GM12801 (cell line): ENCODE data around the gene CWC27.

Source experiments
- TF ChIP-seq, protein P1 (sequence below): IDR thresholded peaks from one replicate; pipeline ENCODE4 v1.5.1; 2011; ENCODE audit warnings: control low read depth; ENCODE audit not compliant: insufficient read length; ENCODE audit errors: extremely low read depth

CWC27 gene

DNA sequence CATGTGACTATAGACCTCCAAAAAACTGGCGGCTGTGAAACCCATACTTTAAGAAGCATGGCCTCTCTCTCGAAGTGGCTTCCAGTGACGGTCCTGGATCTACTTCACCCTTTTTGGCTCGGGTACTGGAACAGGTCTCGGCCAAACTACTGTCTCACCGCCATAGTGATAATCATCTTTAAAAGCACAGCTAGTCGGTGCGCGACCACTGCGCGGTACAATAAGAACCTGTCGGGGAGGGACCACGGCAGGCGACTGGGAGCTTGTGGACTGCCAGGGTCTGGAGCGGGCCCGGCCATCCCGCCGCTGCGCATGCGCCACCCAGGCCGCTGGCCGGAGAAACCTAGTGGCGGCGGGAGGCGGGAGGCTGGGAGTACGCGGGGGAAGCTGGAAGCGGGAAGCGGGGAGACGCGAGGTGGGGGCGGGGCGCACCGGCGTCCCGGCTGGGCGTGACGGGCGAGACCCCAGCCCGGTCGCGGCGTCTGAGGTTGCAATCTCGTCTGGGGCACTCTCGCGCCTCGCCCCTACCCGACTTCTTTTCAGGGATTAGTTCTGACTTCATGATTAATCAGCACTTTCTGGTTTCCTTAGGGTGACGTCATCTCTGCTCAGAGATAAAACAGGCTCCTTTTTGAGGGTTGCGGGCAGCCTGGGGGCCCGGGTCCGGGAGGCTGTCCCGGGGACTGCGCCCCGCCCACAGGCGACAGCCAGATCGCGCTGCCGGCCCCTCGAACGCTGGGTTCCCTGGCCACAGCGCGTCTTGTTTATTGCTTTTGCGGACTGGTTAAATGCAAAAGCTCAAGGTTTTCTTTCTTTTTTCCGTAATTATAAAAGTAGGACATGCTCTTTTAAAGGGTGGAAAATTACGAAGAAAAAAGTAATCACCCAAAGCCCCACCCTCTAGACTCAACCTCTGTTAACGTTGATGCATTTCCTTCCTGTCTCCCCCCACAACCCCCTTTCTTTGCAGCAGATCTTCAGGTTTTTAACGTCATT is 266.8 kb downstream of the CWC27 start:
- TF ChIP-seq, protein P1, sequence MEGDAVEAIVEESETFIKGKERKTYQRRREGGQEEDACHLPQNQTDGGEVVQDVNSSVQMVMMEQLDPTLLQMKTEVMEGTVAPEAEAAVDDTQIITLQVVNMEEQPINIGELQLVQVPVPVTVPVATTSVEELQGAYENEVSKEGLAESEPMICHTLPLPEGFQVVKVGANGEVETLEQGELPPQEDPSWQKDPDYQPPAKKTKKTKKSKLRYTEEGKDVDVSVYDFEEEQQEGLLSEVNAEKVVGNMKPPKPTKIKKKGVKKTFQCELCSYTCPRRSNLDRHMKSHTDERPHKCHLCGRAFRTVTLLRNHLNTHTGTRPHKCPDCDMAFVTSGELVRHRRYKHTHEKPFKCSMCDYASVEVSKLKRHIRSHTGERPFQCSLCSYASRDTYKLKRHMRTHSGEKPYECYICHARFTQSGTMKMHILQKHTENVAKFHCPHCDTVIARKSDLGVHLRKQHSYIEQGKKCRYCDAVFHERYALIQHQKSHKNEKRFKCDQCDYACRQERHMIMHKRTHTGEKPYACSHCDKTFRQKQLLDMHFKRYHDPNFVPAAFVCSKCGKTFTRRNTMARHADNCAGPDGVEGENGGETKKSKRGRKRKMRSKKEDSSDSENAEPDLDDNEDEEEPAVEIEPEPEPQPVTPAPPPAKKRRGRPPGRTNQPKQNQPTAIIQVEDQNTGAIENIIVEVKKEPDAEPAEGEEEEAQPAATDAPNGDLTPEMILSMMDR, result no peak

DNA sequence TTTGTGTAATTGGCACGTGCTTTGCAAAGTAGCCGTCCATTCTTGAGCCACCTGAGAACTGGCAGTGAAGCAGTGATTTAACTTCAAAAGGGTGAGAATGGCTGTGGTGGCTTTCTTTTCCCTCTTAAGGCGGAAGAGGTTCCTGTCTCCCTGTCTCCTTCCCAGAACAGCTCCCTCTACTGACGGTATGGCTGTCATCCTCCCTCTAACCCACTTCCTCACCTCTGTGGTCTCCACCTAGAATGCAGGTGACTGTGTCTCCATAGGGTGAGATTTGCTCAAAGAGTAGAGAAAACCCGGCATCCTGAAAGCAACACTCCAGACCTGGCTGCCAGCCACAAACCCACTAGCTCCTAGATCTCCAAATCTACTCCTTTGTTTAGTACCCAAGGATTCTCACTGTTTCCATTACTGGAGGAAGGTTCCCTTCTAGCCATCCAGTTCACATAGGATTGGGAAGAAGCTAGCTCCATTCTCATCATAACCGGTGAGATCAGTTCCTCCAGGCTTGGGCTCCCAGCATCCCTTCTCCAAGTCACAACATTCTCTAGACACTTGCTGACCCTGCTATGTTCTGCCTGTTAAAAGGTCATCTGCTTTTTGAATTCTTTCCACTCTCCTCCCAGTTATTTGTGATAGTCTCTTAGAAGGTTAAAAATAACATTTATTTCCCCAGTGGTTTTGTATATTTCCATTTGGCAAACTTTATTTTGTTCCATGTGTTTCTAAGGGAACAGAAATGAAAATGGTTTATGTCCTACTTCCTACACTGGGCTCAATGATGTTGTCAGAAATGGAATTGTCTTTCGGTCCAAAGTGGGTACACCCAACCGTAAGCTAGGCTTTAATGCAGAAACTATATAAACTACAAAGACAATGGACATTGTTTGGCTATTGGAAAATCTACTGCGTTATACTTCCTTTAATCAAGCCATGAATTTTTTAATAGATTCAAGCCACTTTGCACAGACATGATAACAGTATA is 269.4 kb downstream of the CWC27 start:
- TF ChIP-seq, protein P1, result no peak

DNA sequence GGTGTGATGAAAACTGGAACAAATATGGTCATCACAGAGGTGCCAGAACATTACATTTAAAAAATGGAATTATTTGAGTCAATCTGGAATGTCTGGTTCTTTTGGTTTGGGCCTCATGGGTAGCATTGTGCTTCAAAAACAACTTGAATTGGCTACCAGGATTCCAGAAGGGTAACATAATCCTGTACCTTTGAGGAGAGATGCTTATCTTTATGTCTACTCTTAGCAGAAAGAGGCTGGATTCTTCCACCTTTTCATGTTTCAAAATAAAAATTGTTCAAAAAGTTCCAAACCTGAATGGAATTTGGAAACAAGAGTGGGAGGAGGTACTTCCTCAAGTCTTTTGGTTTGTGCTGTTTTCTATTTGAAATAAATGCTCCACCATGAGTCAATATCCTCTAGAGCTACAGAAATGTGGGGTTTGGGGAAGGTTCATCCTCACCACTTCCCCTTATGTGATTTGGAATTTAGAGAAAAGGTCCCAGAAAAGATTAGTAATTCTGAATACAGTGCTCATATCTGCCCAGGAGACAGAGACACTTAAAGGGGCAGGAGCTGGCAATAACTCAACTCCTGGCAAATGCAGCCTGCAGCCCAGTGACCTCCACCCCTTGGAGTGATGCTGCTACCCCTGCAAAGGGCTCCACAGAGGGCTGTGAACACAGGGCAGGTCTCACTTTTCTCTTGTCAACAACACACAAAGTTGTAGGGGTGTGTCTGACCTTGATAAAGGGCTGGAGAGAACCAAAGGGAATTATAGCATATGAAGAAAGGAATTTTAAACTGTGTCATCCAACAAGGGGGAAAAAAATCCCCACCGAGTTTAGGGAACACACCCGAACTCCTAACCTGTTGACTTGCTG is 272.8 kb downstream of the CWC27 start:
- TF ChIP-seq, protein P1, result no peak

DNA sequence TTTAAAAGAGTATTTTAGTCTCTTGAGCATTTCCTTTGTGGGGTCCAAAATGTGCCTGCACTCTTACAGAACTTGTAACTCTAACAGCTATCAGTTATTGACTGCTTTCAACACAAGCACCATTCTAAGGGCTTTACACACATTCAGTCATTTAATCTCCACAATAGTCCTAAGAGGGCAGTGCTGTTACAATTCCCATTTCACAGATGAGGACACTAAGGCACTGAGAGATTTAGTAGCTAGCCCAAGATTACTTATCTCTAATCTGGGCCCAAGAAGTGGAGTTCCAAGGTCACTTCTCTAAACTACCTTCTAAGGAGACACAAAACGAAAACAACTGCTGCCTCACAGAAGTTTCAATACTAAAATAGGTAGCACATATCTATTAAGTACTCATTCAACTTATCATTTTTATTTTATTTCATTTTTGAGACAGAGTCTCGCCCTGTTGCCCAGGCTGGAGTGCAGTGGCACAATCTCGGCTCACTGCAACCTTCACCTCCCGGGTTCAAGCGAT is 275.2 kb downstream of the CWC27 start:
- TF ChIP-seq, protein P1, result no peak

DNA sequence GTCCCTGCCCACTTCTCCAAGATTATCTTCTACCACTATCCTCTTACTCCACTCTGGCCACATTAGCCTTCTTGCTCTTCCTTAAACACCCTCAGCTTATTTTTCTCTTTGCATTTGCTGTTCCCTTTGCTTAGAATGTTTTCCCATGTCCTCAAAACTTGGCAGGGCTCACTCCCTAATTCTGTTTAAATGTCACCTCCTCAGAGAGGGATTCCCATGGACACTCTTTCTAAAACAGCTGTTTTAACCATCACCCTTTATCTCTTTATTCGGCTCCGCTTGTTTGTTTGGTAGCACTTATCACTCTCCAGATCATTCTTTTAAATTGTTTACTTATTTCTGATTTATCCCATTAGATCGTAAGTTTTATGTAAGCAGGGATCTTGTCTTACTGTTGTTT is 278.5 kb downstream of the CWC27 start:
- TF ChIP-seq, protein P1, result no peak

DNA sequence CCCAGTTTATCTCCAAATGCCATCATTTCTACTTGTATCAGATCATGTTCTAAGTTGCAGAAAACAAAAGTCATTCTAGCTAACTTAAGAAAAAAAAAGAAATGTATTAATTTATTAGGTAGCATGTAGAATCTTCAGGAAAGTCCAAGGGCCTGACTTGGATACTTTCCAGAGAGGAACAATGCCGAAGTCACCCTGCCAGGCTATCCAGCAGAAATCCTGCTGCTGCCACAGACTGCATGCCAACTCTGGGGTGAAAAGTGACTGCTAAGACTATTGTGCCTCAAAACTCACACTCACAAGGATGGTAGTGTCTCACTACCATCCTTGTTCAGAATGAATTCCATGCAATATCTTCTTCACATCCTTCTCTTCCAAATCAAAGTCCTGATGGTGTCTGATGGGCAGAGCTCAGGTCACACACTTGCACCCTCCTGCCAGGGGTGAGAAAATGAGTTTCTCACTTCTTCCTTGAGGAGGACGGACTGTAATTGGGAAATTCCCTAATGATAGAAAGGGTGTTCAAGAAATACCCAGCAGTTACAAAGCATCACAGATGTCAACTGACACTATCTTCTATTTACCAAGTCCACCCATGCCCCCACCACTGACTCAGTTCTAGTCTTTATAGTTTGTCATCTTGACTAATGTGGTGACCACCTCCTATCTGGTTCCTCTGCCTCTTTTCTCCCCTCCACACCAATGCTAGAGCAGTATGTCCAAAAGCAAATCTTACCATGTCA is 279.4 kb downstream of the CWC27 start:
- TF ChIP-seq, protein P1, result no peak
